Measurements from ENCODE around the gene SF3A1.
"Not testable (repeated sequence)": the region's sequence is repeated elsewhere in the genome, so short reads cannot be mapped to it uniquely, and the experiment has no call there.

Gene SF3A1

GRCh38 chr22:30356449-30357235 is at the start of gene SF3A1, which contains the start of gene CCDC157:
SF3A1 (minus strand) TSS chr22:30356894; CDS start chr22:30356792, 102 bp downstream.
CCDC157 (plus strand) TSS chr22:30357007; CDS start chr22:30366001, 8,994 bp downstream.
- peak; percentile 97 for DNase-seq (ENCODE audit: low spot score)

- no peak for DNase-seq (ENCODE audit: low spot score)
Measured at GRCh38 chr22:30406400-30406799, 49.7 kb upstream of the SF3A1 start.

GRCh38 chr22:30405731-30406130 is 49.0 kb upstream of the SF3A1 start:
- DNase-seq (ENCODE audit: low spot score), result no peak

- DNase-seq (ENCODE audit: low spot score), result no peak
Measured at GRCh38 chr22:30404307-30404706, 47.6 kb upstream of the SF3A1 start.

GRCh38 chr22:30402766-30403104 is 46.0 kb upstream of the SF3A1 start:
- not testable (repeated sequence) for DNase-seq (ENCODE audit: low spot score)

GRCh38 chr22:30402028-30402765 is 45.5 kb upstream of the SF3A1 start:
- no peak for DNase-seq (ENCODE audit: low spot score)

GRCh38 chr22:30401024-30401423 is 44.3 kb upstream of the SF3A1 start:
- DNase-seq (ENCODE audit: low spot score), result not testable (repeated sequence)

GRCh38 chr22:30400159-30400558 is 43.5 kb upstream of the SF3A1 start:
- no peak for DNase-seq (ENCODE audit: low spot score)

- no peak for DNase-seq (ENCODE audit: low spot score)
Measured at GRCh38 chr22:30399718-30400117, 43.0 kb upstream of the SF3A1 start.

- DNase-seq (ENCODE audit: low spot score), result peak; percentile 75
Measured at GRCh38 chr22:30398685-30399680, 42.3 kb upstream of the SF3A1 start.

GRCh38 chr22:30397656-30398635 is 41.3 kb upstream of the SF3A1 start:
- DNase-seq (ENCODE audit: low spot score), result no peak

GRCh38 chr22:30396871-30397655 is 40.4 kb upstream of the SF3A1 start, which contains the start of gene SEC14L2:
SEC14L2 (plus strand) TSS chr22:30397018; CDS start chr22:30397117, 99 bp downstream.
- peak; percentile 88 for DNase-seq (ENCODE audit: low spot score)

- DNase-seq (ENCODE audit: low spot score), result no peak
Measured at GRCh38 chr22:30393885-30394284, 37.2 kb upstream of the SF3A1 start.

GRCh38 chr22:30393322-30393680 is 36.6 kb upstream of the SF3A1 start:
- DNase-seq (ENCODE audit: low spot score), result no peak

GRCh38 chr22:30392661-30393321 is 36.1 kb upstream of the SF3A1 start:
- no peak for DNase-seq (ENCODE audit: low spot score)

GRCh38 chr22:30390974-30391691 is 34.4 kb upstream of the SF3A1 start:
- DNase-seq (ENCODE audit: low spot score), result peak; percentile 58

GRCh38 chr22:30386960-30387827 is 30.5 kb upstream of the SF3A1 start, which contains the start of gene RNF215:
RNF215 (minus strand) TSS chr22:30387411; CDS start chr22:30387313, 98 bp downstream.
- DNase-seq (ENCODE audit: low spot score), result peak; percentile 98

GRCh38 chr22:30386608-30386959 is 29.9 kb upstream of the SF3A1 start:
- no peak for DNase-seq (ENCODE audit: low spot score)
